ENCODE data around the gene YIF1B.

DNA sequence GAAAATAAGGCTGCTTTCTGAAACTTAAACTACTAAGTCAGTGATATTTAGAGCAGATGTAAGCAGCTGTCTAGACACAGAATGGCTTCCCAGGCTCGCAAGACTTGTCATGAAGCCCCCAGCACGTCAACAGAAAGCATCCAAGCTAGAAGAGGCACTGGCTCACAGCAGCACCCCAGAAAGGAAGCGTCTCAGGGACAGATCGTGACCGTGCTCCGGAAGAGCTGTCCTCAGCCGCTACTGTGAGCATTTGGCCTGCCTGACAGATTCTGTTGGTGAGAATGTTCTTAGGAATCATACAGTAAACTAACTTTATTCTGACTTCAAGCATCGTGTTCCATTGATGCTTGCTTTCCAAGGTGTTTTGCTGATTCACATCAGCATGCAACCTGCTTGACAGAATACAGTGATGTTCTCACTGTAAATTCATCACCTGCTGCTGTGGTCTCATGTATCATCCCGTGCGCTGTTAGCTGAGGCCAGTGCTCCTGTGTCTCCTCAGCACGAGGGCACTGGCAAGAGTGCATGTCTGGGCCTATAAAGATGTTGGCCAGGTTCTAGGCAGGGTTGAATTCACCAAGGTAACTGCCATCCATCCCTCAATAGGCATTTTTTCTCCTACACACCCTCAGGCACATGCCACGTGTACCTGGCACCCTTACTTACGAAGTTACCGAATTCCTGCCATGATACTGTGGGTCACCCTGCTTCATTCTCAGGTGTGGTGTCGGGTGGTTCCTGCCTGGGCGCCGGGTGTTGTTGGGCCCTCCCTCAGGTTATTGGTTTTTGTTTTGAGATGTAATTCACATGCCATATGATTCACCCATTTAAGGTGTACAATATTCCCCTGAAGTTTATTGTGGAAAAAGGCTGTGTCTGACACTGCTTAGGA lies 35.5 kb downstream of the YIF1B start:
- no peak for TF ChIP-seq CTCF (IDR thresholded peaks at IDR 0.05; ENCODE audit: borderline replicate concordance, extremely low read depth, low read length, poor library complexity, severe bottlenecking)
- no peak for TF ChIP-seq EZH2 (IDR thresholded peaks at IDR 0.05; ENCODE audit: borderline replicate concordance, low read depth, low read length, severe bottlenecking)

All from DND-41 (cell line).